ENCODE measurements around the gene KCNN2. TPM values are rescaled to one million over a fixed set of nuclear protein-coding genes. Genes with fewer than 3 reads are reported as not detected.
"Not testable (repeated sequence)": the region's sequence is repeated elsewhere in the genome, so short reads cannot be mapped to it uniquely, and the experiment has no call there.

KCNN2 gene
- total RNA-seq, 2 donors from 2014 or later = 4.6 to 9.6 TPM

- Histone ChIP-seq H3K36me3 (replicated peaks in 1 of 2; ENCODE audit: insufficient read depth in 1 of 2, low read depth in 2 of 2) (no peaks in the 10 kb centered on the region), H3K9me3 (no peaks in the 10 kb centered on the region), H3K4me1 (no peaks in the 10 kb centered on the region), H3K27ac (no peak overlapping the region), H3K4me3 (no peak overlapping the region), H3K27me3 (no peaks in the 10 kb centered on the region)
- intact Hi-C loops (cut with DNase I) = no loop called here
- ATAC-seq = no peak
- WGBS, 2 donors = 79 to 92% methylated on average over 1 of the region's 1 CpG
- TF ChIP-seq POLR2A (IDR thresholded peaks at IDR 0.05) = no peak
- TF ChIP-seq, protein P1, sequence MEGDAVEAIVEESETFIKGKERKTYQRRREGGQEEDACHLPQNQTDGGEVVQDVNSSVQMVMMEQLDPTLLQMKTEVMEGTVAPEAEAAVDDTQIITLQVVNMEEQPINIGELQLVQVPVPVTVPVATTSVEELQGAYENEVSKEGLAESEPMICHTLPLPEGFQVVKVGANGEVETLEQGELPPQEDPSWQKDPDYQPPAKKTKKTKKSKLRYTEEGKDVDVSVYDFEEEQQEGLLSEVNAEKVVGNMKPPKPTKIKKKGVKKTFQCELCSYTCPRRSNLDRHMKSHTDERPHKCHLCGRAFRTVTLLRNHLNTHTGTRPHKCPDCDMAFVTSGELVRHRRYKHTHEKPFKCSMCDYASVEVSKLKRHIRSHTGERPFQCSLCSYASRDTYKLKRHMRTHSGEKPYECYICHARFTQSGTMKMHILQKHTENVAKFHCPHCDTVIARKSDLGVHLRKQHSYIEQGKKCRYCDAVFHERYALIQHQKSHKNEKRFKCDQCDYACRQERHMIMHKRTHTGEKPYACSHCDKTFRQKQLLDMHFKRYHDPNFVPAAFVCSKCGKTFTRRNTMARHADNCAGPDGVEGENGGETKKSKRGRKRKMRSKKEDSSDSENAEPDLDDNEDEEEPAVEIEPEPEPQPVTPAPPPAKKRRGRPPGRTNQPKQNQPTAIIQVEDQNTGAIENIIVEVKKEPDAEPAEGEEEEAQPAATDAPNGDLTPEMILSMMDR (IDR thresholded peaks at IDR 0.05) = no peak
- DNase-seq = no peak
Measured at GRCh38 chr5:114427204-114427603, 65.3 kb downstream of the KCNN2 start.

- H3K4me3 ChIP-seq = no peak overlapping the region
- no peak for ATAC-seq
- intact Hi-C loops (cut with DNase I) = no loop called here
- no peak overlapping the region for H3K27ac ChIP-seq
- no peak for DNase-seq
- no peak for TF ChIP-seq POLR2A (IDR thresholded peaks at IDR 0.05)
- TF ChIP-seq, protein P1 (IDR thresholded peaks at IDR 0.05) = no peak
- H3K27me3 ChIP-seq = no peaks in the 10 kb centered on the region
- H3K9me3 ChIP-seq = no peaks in the 10 kb centered on the region
- H3K36me3 ChIP-seq (replicated peaks in 1 of 2; ENCODE audit: insufficient read depth in 1 of 2, low read depth in 2 of 2) = no peaks in the 10 kb centered on the region
- no peaks in the 10 kb centered on the region for H3K4me1 ChIP-seq
Measured at GRCh38 chr5:114430532-114430931, 68.7 kb downstream of the KCNN2 start.

GRCh38 chr5:114432684-114433083 lies 70.8 kb downstream of the KCNN2 start:
- H3K27ac ChIP-seq; H3K4me1 ChIP-seq; intact Hi-C loops (cut with DNase I); H3K9me3 ChIP-seq; DNase-seq; H3K36me3 ChIP-seq (replicated peaks in 1 of 2; ENCODE audit: insufficient read depth in 1 of 2, low read depth in 2 of 2); H3K27me3 ChIP-seq; H3K4me3 ChIP-seq; ATAC-seq: not testable (repeated sequence)
- 87 to 94% methylated on average over 6 of the region's 30 CpGs for WGBS, 2 donors

DNA sequence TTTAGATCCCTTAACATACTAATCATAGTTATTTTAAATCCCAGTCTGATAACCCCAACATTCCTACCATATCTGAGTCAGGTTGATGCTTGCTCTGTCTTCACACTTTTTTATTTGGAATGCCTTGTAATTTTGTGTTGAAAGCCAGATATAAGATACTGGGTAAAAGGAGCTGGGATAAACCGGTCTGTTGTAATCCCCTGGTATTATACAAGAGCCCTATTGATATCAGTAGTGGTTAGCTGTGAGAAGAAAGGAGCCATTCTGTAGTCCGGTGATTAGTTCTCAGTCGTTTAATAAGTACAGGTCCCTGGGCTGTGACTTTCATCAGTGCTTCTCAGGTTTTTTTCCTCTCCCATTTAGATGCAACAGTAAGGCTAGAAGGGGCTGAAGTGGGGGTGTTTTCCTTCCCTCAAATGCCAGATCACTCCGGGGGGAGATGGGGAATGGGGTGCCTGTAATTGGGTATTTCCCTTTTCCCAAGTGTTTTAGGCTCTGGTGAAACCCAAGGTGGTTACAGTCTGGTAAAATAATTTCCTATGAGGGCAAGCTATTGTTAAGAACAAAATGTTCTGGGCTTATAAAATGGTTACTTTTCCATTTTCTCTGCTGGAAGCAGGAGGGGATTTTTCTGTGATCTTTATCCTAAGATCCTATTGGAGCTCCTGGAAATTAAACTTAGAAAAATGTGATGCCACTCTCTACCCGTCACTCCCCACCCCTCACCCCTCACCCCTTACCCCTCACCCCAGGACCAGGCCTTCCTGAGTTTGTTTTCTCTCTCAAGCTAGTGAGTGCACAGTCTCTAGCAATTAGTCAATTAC lies 72.7 kb downstream of the KCNN2 start:
- ATAC-seq = no peak
- intact Hi-C loops (cut with DNase I) = no loop called here
- Histone ChIP-seq H3K4me3 (no peak overlapping the region), H3K9me3 (no peaks in the 10 kb centered on the region), H3K27me3 (no peaks in the 10 kb centered on the region), H3K27ac (no peak overlapping the region), H3K36me3 (replicated peaks in 1 of 2; ENCODE audit: insufficient read depth in 1 of 2, low read depth in 2 of 2) (no peaks in the 10 kb centered on the region), H3K4me1 (no peaks in the 10 kb centered on the region)
- WGBS, 2 donors = 49 to 61% methylated on average over 5 of the region's 5 CpGs
- DNase-seq = no peak
- TF ChIP-seq, protein P1 (IDR thresholded peaks at IDR 0.05) = no peak

- DNase-seq (no peak), ATAC-seq (no peak)
- WGBS, 2 donors = 77 to 81% methylated on average over 1 of the region's 1 CpG
- H3K27me3 ChIP-seq = no peaks in the 10 kb centered on the region
- TF ChIP-seq, protein P1 (IDR thresholded peaks at IDR 0.05) = no peak
- no peak for TF ChIP-seq POLR2A (IDR thresholded peaks at IDR 0.05)
- no peaks in the 10 kb centered on the region for H3K4me1 ChIP-seq
- no peak overlapping the region for H3K27ac ChIP-seq
- H3K4me3 ChIP-seq = no peak overlapping the region
- H3K9me3 ChIP-seq = no peaks in the 10 kb centered on the region
- no peaks in the 10 kb centered on the region for H3K36me3 ChIP-seq (replicated peaks in 1 of 2; ENCODE audit: insufficient read depth in 1 of 2, low read depth in 2 of 2)
- intact Hi-C loops (cut with DNase I) = no loop called here
Measured at GRCh38 chr5:114435220-114435481, 73.3 kb downstream of the KCNN2 start.
